Measurements from ENCODE around the gene SLC25A1. TPM values are rescaled to one million over a fixed set of nuclear protein-coding genes. Genes with fewer than 3 reads are reported as not detected.

The SLC25A1 gene
- polyA plus RNA-seq, 1 of the 3 experiments (the other 2 are of a cell fraction) = 44.7 TPM

DNA sequence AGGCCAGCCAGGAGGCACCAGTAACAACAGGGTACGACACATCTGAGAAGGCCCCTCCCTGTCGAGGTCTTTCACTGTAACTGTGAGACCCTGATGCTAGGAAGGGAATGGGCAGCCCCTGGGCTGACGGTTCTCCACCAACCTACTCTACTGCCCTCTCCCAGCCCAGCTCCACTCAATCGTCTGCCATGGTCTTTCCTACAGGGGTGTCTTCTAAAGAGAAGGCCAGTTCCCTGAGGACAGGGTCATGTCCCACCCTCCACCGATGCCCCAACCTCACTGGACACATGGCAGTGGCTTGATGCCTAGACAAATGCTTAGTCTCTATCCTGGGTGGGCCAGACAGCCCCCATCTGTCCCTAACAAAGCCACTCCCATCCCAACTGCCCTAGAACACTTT is 46.0 kb upstream of the SLC25A1 start:
- TF ChIP-seq, protein P1, sequence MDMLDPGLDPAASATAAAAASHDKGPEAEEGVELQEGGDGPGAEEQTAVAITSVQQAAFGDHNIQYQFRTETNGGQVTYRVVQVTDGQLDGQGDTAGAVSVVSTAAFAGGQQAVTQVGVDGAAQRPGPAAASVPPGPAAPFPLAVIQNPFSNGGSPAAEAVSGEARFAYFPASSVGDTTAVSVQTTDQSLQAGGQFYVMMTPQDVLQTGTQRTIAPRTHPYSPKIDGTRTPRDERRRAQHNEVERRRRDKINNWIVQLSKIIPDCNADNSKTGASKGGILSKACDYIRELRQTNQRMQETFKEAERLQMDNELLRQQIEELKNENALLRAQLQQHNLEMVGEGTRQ (IDR thresholded peaks at IDR 0.05; ENCODE audit: borderline replicate concordance, low read depth, low read length) = no peak
- TF ChIP-seq FOXJ3 (CRISPR knock-in tag; IDR thresholded peaks at IDR 0.05) = no peak
- no peak for TF ChIP-seq RAD21 (IDR thresholded peaks at IDR 0.05; ENCODE audit: low read length)
- TF ChIP-seq GATA2 (CRISPR knock-in tag; IDR thresholded peaks at IDR 0.05) = no peak
- TF ChIP-seq, protein P2, sequence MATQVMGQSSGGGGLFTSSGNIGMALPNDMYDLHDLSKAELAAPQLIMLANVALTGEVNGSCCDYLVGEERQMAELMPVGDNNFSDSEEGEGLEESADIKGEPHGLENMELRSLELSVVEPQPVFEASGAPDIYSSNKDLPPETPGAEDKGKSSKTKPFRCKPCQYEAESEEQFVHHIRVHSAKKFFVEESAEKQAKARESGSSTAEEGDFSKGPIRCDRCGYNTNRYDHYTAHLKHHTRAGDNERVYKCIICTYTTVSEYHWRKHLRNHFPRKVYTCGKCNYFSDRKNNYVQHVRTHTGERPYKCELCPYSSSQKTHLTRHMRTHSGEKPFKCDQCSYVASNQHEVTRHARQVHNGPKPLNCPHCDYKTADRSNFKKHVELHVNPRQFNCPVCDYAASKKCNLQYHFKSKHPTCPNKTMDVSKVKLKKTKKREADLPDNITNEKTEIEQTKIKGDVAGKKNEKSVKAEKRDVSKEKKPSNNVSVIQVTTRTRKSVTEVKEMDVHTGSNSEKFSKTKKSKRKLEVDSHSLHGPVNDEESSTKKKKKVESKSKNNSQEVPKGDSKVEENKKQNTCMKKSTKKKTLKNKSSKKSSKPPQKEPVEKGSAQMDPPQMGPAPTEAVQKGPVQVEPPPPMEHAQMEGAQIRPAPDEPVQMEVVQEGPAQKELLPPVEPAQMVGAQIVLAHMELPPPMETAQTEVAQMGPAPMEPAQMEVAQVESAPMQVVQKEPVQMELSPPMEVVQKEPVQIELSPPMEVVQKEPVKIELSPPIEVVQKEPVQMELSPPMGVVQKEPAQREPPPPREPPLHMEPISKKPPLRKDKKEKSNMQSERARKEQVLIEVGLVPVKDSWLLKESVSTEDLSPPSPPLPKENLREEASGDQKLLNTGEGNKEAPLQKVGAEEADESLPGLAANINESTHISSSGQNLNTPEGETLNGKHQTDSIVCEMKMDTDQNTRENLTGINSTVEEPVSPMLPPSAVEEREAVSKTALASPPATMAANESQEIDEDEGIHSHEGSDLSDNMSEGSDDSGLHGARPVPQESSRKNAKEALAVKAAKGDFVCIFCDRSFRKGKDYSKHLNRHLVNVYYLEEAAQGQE (IDR thresholded peaks at IDR 0.05; ENCODE audit: low read depth, low read length) = no peak
- TF ChIP-seq, protein P3, sequence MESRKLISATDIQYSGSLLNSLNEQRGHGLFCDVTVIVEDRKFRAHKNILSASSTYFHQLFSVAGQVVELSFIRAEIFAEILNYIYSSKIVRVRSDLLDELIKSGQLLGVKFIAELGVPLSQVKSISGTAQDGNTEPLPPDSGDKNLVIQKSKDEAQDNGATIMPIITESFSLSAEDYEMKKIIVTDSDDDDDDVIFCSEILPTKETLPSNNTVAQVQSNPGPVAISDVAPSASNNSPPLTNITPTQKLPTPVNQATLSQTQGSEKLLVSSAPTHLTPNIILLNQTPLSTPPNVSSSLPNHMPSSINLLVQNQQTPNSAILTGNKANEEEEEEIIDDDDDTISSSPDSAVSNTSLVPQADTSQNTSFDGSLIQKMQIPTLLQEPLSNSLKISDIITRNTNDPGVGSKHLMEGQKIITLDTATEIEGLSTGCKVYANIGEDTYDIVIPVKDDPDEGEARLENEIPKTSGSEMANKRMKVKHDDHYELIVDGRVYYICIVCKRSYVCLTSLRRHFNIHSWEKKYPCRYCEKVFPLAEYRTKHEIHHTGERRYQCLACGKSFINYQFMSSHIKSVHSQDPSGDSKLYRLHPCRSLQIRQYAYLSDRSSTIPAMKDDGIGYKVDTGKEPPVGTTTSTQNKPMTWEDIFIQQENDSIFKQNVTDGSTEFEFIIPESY (IDR thresholded peaks at IDR 0.05; ENCODE audit: borderline replicate concordance, low read depth) = no peak
- no peak for TF ChIP-seq TAF1 (IDR thresholded peaks at IDR 0.05; ENCODE audit: borderline replicate concordance, low read depth, low read length)
- TF ChIP-seq EP300 (IDR thresholded peaks at IDR 0.05; ENCODE audit: borderline replicate concordance in 1 of 2, low read depth in 1 of 2, low read length in 1 of 2) = no peak
- no peak for TF ChIP-seq RCOR1 (IDR thresholded peaks at IDR 0.05; ENCODE audit: low read length)
- TF ChIP-seq JUND (IDR thresholded peaks at IDR 0.05) = no peak
- TF ChIP-seq GABPA (IDR thresholded peaks at IDR 0.05; ENCODE audit: low read depth) = no peak
- H3K4me3 ChIP-seq (ENCODE audit: low read depth in 2 of 2, low read length in 1 of 2) = no peak overlapping the region
- no peak overlapping the region for H3K27ac ChIP-seq (ENCODE audit: low read depth in 2 of 2, low read length in 1 of 2)
- ChIA-PET CTCF (interaction anchor here (0.6 to 1.2 kb wide), 2 partner anchors 11 to 160 kb away, joined by 3 read pairs; no protein-coding TSS in a partner anchor), POLR2A (no interaction called here)
- H4K20me1 ChIP-seq (ENCODE audit: insufficient read depth) = no peaks in the 10 kb centered on the region
- 89% methylated on average over 4 of the region's 5 CpGs for WGBS (ENCODE audit: low lambda C conversion rate)
- H3K4me1 ChIP-seq (ENCODE audit: control insufficient read depth in 1 of 2, insufficient read depth in 2 of 2, low read depth in 1 of 2, low read length in 1 of 2) = peaks cover 0 to 5% of the 10 kb centered on the region in 2 experiments; a peak in 1 of 4 replicates
- no peaks in the 10 kb centered on the region for H3K9me3 ChIP-seq
- H3F3A ChIP-seq (replicated peaks; ENCODE audit: insufficient read depth) = no peaks in the 10 kb centered on the region
- H3K79me2 ChIP-seq (ENCODE audit: insufficient read depth) = no peaks in the 10 kb centered on the region
- no peak for DNase-seq
- no peak overlapping the region for H3K9ac ChIP-seq
- no peaks in the 10 kb centered on the region for H3K27me3 ChIP-seq (ENCODE audit: insufficient read depth)
- H3K4me2 ChIP-seq = no peak overlapping the region
- no peak overlapping the region for H2AFZ ChIP-seq (ENCODE audit: low read depth)
- peaks cover 47 to 67% of the 10 kb centered on the region in 2 experiments for H3K36me3 ChIP-seq (replicated peaks in 1 of 2; ENCODE audit: control insufficient read depth in 1 of 2, insufficient read depth in 2 of 2, low read length in 1 of 2)
- H3K9me2 ChIP-seq = no peaks in the 10 kb centered on the region
